Stimulated activated CD4-positive, alpha-beta T cell treated with anti-CD3 and anti-CD28 coated beads, Interleukin-4, amount 100 ng/mL, for 1 hour (primary cell): ENCODE data around the gene ELAVL3.
"Not testable (repeated sequence)": the region's sequence is repeated elsewhere in the genome, so short reads cannot be mapped to it uniquely, and the experiment has no call there.

Experiments used
- DNase-seq: peaks from one replicate; pipeline ENCODE4 v3.0.0-alpha.2; 2020

Gene ELAVL3

GRCh38 chr19:11435057-11435832, 45.6 kb downstream of the ELAVL3 start, which contains the start of the genes ODAD3 and PRKCSH:
ODAD3 (minus strand) TSS chr19:11435121; CDS start chr19:11435016, 105 bp downstream.
PRKCSH (plus strand) TSS chr19:11435635; CDS start chr19:11436118, 483 bp downstream.
- DNase-seq, result peak; percentile 97

- DNase-seq, result no peak
These were observed 46.2 kb downstream of the ELAVL3 start for GRCh38 chr19:11434703-11435056.

- DNase-seq, result not testable (repeated sequence)
These were observed 47.3 kb downstream of the ELAVL3 start for GRCh38 chr19:11433526-11433925.

GRCh38 chr19:11426656-11427055, 54.2 kb downstream of the ELAVL3 start:
- DNase-seq, result no peak

- DNase-seq, result no peak
These were observed 55.0 kb downstream of the ELAVL3 start for GRCh38 chr19:11425719-11426457.

- no peak for DNase-seq
These were observed 57.1 kb downstream of the ELAVL3 start for GRCh38 chr19:11423791-11424181.

GRCh38 chr19:11423164-11423790, 57.6 kb downstream of the ELAVL3 start:
- no peak for DNase-seq

GRCh38 chr19:11422163-11423065, 58.4 kb downstream of the ELAVL3 start:
- peak; percentile 55 for DNase-seq

GRCh38 chr19:11421371-11422098, 59.3 kb downstream of the ELAVL3 start:
- DNase-seq, result peak; percentile 49

- no peak for DNase-seq
These were observed 60.1 kb downstream of the ELAVL3 start for GRCh38 chr19:11420429-11421370.

GRCh38 chr19:11418549-11419506, 62.0 kb downstream of the ELAVL3 start, which contains the start of gene RGL3:
RGL3 (minus strand) TSS chr19:11419314; CDS start chr19:11419278, 36 bp downstream.
- no peak for DNase-seq

- DNase-seq, result no peak
These were observed 62.7 kb downstream of the ELAVL3 start for GRCh38 chr19:11418094-11418548.

GRCh38 chr19:11416346-11417052, 64.3 kb downstream of the ELAVL3 start:
- no peak for DNase-seq

GRCh38 chr19:11414544-11414943, 66.3 kb downstream of the ELAVL3 start:
- DNase-seq, result no peak

GRCh38 chr19:11410682-11411081, 70.2 kb downstream of the ELAVL3 start:
- DNase-seq, result no peak

GRCh38 chr19:11408591-11408990, 72.3 kb downstream of the ELAVL3 start:
- no peak for DNase-seq

GRCh38 chr19:11406703-11407236, 74.1 kb downstream of the ELAVL3 start:
- DNase-seq, result not testable (repeated sequence)
